ENCODE measurements around the gene NUDCD3.
A peak's percentile ranks its signal among the peaks of the same experiment; 100 is the strongest.

The NUDCD3 gene

DNA sequence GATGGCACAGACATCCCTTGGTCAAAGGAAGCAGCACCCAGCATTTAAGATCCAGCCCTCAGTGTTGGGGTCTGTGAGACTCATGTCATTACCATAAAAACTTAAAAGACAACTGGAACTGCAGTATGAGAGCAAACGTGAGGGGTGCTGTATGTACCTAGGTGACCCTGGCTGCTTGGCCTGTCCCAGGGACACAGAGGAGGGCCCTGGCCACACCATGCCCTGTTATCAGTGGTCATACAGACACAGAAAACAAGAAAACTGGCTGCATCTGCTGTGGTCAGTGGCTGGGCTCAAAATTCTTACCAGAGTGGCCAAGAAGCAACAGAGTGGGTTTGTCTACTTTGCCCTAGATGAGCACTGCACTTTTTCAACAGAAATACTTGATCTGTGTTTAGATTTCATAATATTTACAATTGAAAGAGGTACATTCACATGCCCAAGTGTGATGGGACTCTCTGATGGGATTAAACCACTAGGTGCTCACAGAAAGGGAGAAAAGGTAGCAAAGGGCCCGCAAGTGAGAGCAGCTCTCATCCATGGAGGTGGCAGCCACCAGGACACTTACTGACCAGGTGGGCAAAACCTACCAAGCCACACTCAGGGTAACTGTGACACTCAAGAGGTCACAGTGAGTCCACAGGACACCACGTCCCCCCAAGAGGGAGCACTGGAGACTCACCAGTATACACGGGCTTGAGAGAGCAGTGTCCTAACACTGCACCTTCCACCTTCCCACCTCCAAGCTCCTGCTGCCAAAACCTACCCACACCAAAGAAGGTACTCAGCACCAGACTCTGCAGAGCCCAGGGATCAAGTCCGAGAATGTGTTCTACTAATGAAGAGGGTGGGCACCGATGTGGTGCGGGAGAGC, 97.0 kb downstream of the NUDCD3 start:
- in situ Hi-C loops (cut with HindIII; ENCODE audit: low pct_ligation_motif_present, low pct_unique_long_range_greater_than_20kb, low sequenced_read_pairs) = no loop called here
- DNase-seq = no peak

DNA sequence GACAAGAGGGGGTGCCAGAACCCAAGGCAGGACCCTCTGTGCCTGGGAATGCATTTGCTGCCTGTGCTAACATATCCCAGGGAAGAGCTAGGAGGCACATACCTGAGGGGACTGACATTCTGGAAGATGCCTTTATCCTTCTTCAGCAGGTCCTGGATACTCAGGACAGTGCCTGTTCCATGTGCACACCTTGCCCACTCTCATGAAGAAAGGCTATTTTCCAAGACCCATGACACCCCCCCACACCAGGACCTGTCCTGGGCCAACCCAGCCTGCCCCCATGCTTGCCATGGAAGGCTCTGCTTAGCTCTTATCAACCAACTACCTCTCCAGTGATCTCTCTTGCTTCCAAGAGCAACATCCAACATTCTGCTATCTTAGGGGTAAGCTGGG, 97.8 kb downstream of the NUDCD3 start:
- in situ Hi-C loops (cut with HindIII; ENCODE audit: low pct_ligation_motif_present, low pct_unique_long_range_greater_than_20kb, low sequenced_read_pairs) = no loop called here
- no peak for DNase-seq

DNA sequence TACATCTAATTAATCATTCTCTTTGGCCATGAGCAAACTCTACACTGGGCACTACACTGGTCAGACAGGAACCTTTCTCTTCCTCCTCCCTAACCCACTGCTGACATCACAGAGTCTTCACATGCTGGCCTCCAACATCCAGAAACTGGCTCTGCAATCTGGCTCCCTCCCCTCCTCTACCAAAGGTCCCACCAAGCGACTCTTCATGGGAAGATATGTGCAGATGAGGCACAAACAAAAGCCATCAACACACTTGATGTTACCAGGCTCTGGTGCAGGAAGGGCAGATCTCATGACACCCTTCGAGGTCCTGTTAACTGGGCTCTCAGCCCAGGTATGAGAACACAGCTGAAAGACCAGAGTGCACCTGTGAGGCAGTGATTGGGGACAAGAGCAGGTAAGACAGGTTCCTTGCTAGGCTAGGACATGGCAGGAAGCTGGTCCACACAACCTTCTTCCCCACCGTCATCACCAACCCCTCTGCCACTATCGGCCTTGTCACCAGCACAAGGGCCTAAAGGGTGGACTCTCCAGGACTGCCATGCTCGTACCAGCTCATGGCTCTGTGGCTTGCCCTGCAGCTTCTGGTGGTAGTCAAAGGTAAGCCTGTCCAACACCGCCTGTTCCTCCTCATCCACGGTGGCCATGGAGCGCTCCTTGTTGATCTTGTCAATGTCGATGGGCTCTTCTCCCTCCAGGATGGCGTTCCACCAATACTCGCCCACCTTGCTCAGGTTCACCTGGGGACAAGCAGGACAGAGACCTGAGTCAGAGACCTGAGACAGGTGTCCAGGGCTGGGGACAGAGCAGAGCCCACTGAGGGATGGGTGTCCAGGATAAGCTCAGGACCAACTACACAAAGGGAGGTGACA, 98.5 kb downstream of the NUDCD3 start:
- in situ Hi-C loops (cut with HindIII; ENCODE audit: low pct_ligation_motif_present, low pct_unique_long_range_greater_than_20kb, low sequenced_read_pairs) = no loop called here
- no peak for DNase-seq

DNA sequence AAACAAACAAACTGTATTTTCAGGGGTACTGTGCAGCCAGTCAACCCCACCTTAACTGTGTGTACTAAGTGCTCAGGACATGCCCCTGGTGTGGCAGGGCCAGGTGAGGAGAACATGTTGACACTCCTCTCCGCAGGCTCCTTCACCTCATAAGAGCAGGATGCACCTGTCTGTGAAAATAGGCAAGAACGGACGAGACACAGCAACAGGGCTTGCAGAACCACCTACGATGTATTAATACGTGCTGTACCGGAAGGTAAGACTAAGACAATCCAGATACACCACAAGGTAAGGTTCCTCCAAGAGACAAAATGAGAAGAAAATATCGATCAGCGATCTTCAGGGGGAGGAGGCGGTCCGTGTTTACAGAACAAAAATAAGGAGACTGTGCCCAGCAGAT, 99.3 kb downstream of the NUDCD3 start:
- no peak for DNase-seq
- in situ Hi-C loops (cut with HindIII; ENCODE audit: low pct_ligation_motif_present, low pct_unique_long_range_greater_than_20kb, low sequenced_read_pairs) = no loop called here

DNA sequence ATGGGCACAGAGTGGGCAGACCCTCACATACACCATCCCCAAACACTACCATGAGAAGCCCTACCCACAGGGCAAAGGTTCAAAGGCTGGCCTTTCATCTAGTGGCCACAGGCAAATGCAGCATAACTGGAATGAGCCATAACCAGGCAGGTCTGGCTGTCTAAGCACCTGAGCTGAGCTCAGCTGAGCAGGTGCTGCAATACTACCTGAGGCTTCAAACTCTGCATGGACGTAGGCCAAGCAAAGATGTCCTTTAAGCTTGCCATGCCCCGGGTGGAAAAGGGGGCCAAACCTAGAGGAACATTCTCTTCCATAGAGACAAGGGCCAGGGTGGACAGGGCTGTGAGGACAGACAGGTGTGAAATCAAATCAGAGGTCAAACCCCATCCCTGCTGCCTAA, 99.8 kb downstream of the NUDCD3 start:
- no peak for DNase-seq

DNA sequence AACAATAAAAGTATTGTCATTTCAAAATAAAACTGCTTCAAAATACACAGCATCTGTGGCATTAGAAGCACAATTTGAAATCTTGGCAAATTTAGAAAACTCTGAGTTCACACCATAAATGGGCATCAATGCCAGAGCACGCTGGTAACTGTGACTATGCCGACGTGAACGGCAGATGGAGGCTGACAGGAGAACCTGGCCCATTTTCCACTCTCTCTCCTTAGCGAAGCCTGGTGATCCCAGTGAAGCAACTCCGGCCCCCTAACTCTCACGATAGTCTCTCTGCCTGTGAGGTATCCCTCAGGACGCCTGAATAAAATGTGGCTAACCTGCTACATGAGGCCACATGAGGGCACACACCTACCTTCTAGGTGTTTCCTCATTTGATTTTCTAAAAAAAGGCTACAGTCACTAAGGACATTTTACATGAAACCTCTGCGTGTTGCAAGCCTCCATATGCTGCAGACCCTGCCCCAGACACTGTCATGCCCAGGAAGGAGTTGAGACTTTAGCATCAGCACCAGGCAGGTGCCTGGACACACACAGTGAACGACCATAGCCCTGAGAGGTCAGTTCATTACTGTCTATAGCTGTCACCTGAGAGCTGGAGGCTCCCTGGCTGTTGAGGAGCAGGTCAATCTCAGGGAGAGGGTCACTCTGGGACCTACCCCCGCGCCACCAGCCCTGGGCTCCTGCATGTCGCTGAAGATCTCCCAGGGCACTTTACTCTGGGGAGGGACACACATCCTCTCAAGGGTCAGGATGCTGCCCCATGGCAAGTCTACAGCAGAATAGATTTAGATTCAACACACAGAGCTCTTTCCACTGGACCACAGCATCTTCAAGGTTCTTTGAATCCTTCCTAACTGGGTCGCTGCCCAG, 102.1 kb downstream of the NUDCD3 start:
- DNase-seq = no peak
- in situ Hi-C loops (cut with HindIII; ENCODE audit: low pct_ligation_motif_present, low pct_unique_long_range_greater_than_20kb, low sequenced_read_pairs) = no loop called here

More for the DNA sequence above, 99.8 kb downstream of the NUDCD3 start:
- in situ Hi-C loops (cut with HindIII; ENCODE audit: low pct_ligation_motif_present, low pct_unique_long_range_greater_than_20kb, low sequenced_read_pairs) = no loop called here

DNA sequence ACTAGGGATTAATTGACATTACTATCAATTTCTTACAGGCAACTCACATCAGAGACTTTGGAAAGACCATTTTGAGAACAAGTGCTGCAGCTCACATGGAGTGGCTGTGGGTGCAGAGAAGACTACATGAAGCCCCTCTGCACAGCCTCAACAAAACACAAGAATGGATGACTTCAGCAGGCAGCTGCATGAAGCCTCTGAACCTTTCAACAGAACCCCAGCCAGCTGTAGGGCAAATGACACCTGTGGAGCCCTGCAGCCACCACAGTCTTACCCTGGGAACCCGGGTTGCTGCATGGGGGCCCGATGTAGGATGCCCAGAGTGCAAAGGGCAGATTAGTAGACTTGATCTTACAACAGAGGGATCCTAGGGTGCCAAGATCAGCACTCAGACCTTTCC, 103.1 kb downstream of the NUDCD3 start:
- in situ Hi-C loops (cut with HindIII; ENCODE audit: low pct_ligation_motif_present, low pct_unique_long_range_greater_than_20kb, low sequenced_read_pairs) = no loop called here
- DNase-seq = no peak

DNA sequence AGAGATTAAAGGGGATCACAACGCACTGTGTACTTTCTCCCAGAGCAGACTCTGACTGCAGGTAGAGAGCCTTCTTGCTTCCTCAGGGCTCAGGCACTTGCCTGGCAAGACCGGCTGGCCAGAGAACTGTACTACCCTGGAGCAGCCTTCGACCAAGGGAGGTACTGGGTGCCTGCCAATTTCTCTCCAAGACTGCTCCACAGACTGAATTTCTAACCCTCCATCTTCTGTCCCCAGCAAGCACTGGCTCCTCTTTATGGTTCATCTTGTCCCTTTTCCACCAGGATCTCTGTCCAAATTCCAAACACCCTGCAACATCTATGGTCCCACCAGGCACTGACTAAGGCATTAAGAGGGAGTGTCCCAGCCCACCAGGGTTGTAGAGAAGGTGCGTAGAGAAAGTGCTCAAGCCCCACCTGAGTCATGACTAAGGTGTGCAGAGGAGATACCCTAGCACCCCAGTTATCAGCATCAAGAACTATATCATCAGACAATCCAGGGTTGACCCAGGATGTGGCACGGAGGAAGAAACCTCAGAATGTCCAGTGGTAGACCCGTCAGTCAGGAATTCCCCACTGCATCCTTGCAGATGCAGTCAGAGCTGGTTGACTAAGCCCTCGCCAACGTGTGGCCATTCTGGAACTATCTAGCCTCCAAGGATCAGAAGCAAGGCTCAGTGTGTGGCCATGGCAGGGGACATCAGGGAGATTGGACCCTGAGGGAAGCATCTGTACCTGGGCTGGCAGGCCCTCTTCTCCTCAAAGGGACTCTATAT, 104.1 kb downstream of the NUDCD3 start:
- DNase-seq = no peak
- in situ Hi-C loops (cut with HindIII; ENCODE audit: low pct_ligation_motif_present, low pct_unique_long_range_greater_than_20kb, low sequenced_read_pairs) = no loop called here

DNA sequence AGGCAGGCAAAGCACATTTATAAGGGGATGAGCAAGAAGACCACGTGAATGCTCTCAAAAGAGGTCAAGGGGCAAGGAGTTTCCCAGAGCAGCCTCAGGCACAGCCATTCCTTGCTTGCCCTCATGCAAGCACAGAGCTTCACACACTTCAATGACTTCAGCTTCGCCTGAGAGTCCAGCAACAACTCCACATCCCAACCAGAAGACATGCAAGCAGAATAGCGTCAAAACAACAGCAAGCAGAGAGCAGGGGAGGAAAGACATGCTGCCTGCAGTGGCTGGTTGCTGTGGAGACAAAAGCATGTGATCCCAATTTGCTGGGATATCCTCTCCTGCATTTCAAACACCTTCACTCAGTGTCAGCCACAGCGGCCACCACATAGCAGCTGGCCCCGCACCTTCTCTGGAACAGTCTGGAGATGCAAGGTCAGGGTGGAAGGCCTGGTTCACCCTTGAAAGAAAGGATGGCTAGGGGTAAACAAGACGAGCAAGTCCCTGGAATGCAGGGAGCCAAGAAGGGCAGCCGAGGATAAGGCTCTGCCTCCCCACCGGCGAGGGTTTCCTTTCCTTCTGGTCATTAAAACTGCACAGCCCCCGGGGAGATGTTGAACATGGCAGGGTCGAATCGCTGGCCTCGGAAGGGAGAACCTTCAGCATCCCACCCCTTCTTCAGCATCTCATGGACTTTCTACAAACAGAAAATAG, 104.9 kb downstream of the NUDCD3 start:
- in situ Hi-C loops (cut with HindIII; ENCODE audit: low pct_ligation_motif_present, low pct_unique_long_range_greater_than_20kb, low sequenced_read_pairs) = no loop called here
- DNase-seq = no peak

DNA sequence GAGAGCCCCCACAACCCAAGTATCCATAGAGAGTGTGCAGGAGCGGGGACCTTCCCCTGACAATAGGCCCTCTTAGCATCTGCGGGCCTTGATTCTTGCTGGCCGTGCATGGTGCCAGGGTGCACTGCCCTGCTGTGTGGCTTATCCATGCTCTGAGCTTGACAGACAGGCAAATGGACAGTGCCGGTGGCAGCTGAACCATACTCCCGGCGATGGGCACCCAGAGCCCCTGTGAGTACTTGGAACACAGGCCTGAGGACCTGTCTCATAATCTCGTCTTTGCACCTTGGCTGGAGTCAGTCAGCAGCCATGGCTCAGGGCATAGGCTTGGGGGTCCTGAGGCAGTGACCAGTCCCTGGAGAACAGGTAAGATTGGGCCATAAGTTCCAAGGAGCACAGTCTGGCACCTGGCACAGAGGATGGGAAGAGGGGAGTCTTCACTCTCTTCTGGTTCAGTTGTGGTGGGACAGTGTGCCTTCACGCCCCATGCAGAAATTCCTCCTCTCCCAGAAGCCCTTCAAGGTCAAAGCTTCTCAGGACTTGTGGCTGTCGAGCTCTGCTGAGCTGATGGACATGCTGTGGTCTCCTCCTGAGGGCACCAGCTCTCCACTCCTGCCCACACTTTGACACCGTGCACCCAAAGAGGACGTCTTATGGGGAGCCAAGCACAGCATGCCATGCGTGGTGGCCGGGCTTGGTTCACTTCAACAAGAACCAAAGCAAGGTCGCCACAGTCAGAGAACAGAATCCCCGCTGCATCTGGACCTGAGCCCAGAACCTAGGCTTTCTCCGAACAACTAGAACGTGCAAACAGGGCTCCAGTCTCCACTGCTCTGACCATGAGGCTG, 105.6 kb downstream of the NUDCD3 start:
- in situ Hi-C loops (cut with HindIII; ENCODE audit: low pct_ligation_motif_present, low pct_unique_long_range_greater_than_20kb, low sequenced_read_pairs) = no loop called here

DNA sequence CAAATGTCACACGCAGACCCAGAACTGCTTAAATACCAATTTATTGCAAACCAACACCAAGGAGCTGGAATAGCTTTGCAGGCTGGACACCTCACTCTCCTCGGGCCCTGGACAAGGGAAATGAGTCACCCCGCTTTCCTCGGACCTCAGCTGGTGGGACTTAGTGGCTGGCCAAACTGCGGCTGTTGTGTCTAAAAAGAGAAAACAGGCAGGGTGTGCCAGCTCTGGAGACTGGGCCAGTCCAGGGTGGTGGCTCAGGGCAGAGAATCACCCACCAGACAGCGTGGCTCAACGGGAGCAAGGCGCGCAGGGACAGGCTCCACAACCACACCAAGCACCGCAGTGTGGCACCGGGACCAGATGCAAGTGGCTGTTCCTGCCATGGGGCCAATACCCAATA, 106.9 kb downstream of the NUDCD3 start:
- in situ Hi-C loops (cut with HindIII; ENCODE audit: low pct_ligation_motif_present, low pct_unique_long_range_greater_than_20kb, low sequenced_read_pairs) = no loop called here
- DNase-seq = peak; percentile 71

More for the DNA sequence above, 105.6 kb downstream of the NUDCD3 start:
- DNase-seq = no peak

DNA sequence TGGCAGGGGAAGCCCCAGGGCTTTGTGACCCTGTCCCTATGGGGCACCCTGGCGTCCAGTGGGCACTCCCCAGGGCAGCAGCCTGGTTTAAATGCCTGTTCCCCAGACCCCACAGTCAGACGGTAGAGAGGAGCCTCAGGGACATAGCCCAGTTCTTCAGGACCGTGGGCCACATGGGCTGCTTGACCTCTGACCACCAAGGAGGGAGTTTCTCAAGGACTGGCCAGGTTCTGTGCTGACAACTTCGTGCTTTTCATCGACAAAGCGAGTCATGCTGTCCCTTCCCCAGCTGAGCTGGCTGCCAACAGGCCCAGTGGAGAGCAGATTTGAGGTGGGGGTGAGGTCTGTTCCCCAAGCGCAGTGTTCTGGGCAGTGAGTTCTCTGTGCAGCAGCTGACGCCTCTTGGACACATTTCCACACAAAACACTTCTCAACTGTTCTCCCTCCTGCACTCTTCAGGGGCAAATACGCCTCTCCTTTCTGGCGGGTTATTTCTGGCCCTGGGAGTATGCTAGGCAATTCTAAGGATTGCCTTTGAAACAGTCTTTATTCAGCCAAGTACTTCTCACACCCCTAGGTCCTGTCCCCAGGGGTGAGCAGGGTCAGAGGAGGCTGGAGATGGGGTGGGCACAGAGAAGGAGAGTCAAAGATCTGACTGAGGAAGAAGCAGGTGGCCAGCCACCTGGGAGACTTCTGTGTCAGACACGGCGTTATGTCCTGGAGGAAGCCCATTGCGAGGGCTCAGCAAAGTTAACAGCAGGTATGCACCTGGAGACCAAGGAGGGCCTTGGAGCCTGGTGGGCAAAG, 107.8 kb downstream of the NUDCD3 start:
- in situ Hi-C loops (cut with HindIII; ENCODE audit: low pct_ligation_motif_present, low pct_unique_long_range_greater_than_20kb, low sequenced_read_pairs) = no loop called here
- DNase-seq = no peak

DNA sequence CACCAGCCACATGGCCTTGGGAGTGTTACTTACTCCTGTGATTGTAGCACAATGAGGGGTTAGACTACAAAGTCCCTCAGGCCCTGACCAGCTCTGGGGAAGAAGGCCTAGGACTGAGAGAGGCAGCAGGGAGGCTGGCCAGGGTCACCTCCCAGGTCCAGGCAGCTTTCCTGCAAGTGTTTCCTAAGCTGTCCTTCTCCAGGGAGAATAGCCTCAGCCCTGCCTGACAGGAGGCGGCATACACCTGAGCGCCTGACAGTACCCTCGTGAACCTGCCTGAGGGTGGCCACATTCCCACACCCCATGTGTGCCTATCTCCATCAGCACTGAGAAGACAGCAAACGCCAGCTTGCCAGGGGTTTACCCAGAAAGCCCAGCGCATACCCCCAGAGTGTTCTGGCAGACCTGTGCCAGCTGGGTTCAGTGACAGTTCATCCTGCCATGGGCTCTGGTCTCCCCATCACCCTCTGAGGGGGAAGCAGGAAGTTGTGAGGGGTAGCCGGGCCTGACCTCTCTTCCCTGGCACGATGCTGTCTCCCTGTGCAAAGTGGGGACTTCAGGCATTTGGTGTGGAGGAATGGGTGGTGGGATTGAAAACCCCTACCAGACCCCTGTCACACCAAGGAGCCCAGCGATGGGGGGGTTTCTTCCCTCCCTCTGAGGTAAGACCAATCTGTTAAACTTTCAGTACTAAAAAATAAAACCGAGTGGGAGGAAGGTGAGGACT, 108.8 kb downstream of the NUDCD3 start:
- no peak for DNase-seq
- in situ Hi-C loops (cut with HindIII; ENCODE audit: low pct_ligation_motif_present, low pct_unique_long_range_greater_than_20kb, low sequenced_read_pairs) = no loop called here

DNA sequence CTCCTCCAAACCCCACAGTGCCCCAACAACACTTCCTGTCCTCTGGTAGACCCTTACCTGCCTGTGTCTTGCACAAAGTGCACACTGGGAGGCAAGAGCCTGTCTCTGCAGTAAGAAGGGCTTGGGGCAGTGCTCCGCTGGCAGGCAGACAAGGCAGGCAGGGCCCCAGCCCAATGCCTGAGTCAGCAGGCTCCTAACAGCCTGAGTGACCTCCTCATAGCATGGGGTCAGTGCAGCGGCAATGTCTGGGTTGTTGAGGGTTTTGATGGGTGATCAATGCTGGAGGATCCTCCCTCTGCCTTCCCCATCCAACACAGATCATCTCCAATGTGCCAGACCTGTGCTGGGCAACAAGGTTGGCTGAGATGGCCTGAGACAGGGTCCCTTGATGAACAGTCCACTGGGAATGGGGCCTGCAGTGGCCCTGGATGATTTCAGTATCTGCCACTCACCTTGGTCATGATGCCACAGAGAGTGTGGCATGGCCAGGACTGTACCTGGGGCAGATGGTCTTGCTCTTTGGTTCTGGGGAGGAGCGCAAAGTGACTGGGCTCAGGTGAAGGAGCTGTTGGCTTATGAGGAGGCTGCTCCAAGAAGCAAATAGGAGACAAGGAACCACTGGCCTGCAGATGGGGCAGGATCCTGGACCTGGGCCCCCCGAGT, 109.5 kb downstream of the NUDCD3 start:
- no peak for DNase-seq
- in situ Hi-C loops (cut with HindIII; ENCODE audit: low pct_ligation_motif_present, low pct_unique_long_range_greater_than_20kb, low sequenced_read_pairs) = no loop called here

Measured in ACHN (cell line).